Liver (tissue), 9 donors: ENCODE measurements around the gene ZNF691. TPM values are rescaled to one million over a fixed set of nuclear protein-coding genes. Genes with fewer than 3 reads are reported as not detected.

Experiments
- DNase-seq: peaks from one replicate; pipeline ENCODE4 v3.0.0-alpha.2; 2017; ENCODE audit warnings: low spot score
- H3K27ac ChIP-seq, 2 donors: one replicate each; pipeline ENCODE4 v1.7.0; 2013; ENCODE audit warnings: inconsistent platforms in 2 of 2, low read length in 2 of 2, control low read depth in 1 of 2, low read depth in 1 of 2, mild to moderate bottlenecking in 1 of 2
- H3K27me3 ChIP-seq, 4 donors: one replicate each; pipeline versions ENCODE4 v1.6.1 to v1.7.0; 2013; ENCODE audit warnings: low read length in 3 of 4, inconsistent platforms in 1 of 4, mild to moderate bottlenecking in 1 of 4, moderate library complexity in 1 of 4; ENCODE audit not compliant: control insufficient read depth in 4 of 4, insufficient read depth in 4 of 4
- H3K36me3 ChIP-seq, 4 donors: one replicate each; pipeline versions ENCODE4 v1.6.1 to v1.7.0; 2013; ENCODE audit warnings: low read length in 3 of 4, mild to moderate bottlenecking in 3 of 4, low read depth in 1 of 4, moderate library complexity in 1 of 4; ENCODE audit not compliant: control insufficient read depth in 4 of 4, insufficient read depth in 3 of 4
- H3K4me1 ChIP-seq, 4 donors: one replicate each; pipeline versions ENCODE4 v1.6.1 to v1.7.0; 2013; ENCODE audit warnings: low read length in 3 of 4, mild to moderate bottlenecking in 3 of 4, moderate library complexity in 1 of 4; ENCODE audit not compliant: control insufficient read depth in 4 of 4, insufficient read depth in 4 of 4
- H3K4me3 ChIP-seq, 3 donors: one replicate each; pipeline versions ENCODE4 v1.6.1 to v1.7.0; 2013; ENCODE audit warnings: low read length in 3 of 3, control low read depth in 1 of 3, low read depth in 1 of 3, mild to moderate bottlenecking in 1 of 3
- H3K9ac ChIP-seq, 2 donors: one replicate each; pipeline ENCODE4 v1.7.0; 2013; ENCODE audit warnings: low read length in 2 of 2, mild to moderate bottlenecking in 2 of 2, moderate library complexity in 2 of 2, control low read depth in 1 of 2, low read depth in 1 of 2
- H3K9me3 ChIP-seq, 4 donors: one replicate each; pipeline versions ENCODE4 v1.6.1 to v1.7.0; 2013; ENCODE audit warnings: low read length in 3 of 4; ENCODE audit not compliant: control insufficient read depth in 4 of 4
- EGR1 ChIP-seq, 2 donors: IDR thresholded peaks; 2 replicates each; pipeline ENCODE4 v1.6.1; 2016 to 2018; ENCODE audit warnings: antibody characterized with exemption in 2 of 2, low read depth in 2 of 2
- FOXA1 ChIP-seq: IDR thresholded peaks from 2 replicates; pipeline ENCODE4 v1.6.1; 2016; ENCODE audit warnings: antibody characterized with exemption
- GABPA ChIP-seq, 2 donors: IDR thresholded peaks in 1 of 2; conservative IDR thresholded peaks in 1 of 2; 2 replicates each; pipeline ENCODE4 v1.6.1; 2016; ENCODE audit warnings: antibody characterized with exemption in 2 of 2, mild to moderate bottlenecking in 1 of 2, moderate library complexity in 1 of 2
- HNF4A ChIP-seq, 2 donors: conservative IDR thresholded peaks; 2 replicates each; pipeline ENCODE4 v1.6.1; 2016; ENCODE audit warnings: antibody characterized with exemption in 2 of 2, mild to moderate bottlenecking in 2 of 2
- HNF4G ChIP-seq: IDR thresholded peaks from 2 replicates; pipeline ENCODE4 v1.6.1; 2016; ENCODE audit warnings: antibody characterized with exemption
- JUND ChIP-seq, 2 donors: IDR thresholded peaks; 2 replicates each; pipeline ENCODE4 v1.6.1; 2016; ENCODE audit warnings: antibody characterized with exemption in 2 of 2
- NR2F2 ChIP-seq: IDR thresholded peaks from 2 replicates; pipeline ENCODE4 v1.6.1; 2016; ENCODE audit warnings: antibody characterized with exemption
- RXRA ChIP-seq, 2 donors: IDR thresholded peaks; 2 replicates each; pipeline ENCODE4 v1.6.1; 2017 to 2018; ENCODE audit warnings: antibody characterized with exemption in 2 of 2, mild to moderate bottlenecking in 1 of 2
- SP1 ChIP-seq: IDR thresholded peaks from 2 replicates; pipeline ENCODE4 v1.6.1; 2018; ENCODE audit warnings: antibody characterized with exemption, mild to moderate bottlenecking
- TAF1 ChIP-seq: conservative IDR thresholded peaks from 2 replicates; pipeline ENCODE4 v1.6.1; 2016; ENCODE audit warnings: antibody characterized with exemption, mild to moderate bottlenecking
- WGBS: extraction: QIAGEN DNeasy Blood & Tissue Kit; methylation state at CpG from one replicate; pipeline ENCODE4 v1.1.7; 2013; 5-methylcytosine and 5-hydroxymethylcytosine counted together
- polyA plus RNA-seq, 2 donors: library from polyadenylated mRNA; stranded (reverse) in 1 of 2; unstranded in 1 of 2; fragments of 200-250 nt in 1 of 2; fragments of >200 nt in 1 of 2; fragmentation: Nextera tagmentation in 1 of 2; extraction: Ambion mirVana in 1 of 2; gene quantifications; one replicate each; pipeline versions ENCODE4 v1.2.1 to v1.2.3, GENCODE V29; 2013 to 2015
- total RNA-seq, 2 donors: library from RNA; depleted of rRNA; stranded (reverse); fragments of >200 nt; gene quantifications; one replicate each; pipeline ENCODE4 v1.2.3, GENCODE V29; 2014
- TF ChIP-seq, protein P1 (sequence below): IDR thresholded peaks from 2 replicates; pipeline ENCODE4 v1.6.1; 2016; ENCODE audit warnings: antibody characterized with exemption, mild to moderate bottlenecking
- TF ChIP-seq, protein P2 (sequence below): fragments of 150-350 bp; IDR thresholded peaks from 2 replicates; pipeline ENCODE4 v1.5.1; 2017; ENCODE audit warnings: improper control_type of control experiment, low read depth, low read length; ENCODE audit not compliant: missing input control
- TF ChIP-seq, protein P3 (sequence below): IDR thresholded peaks from 2 replicates; pipeline ENCODE4 v1.6.1; 2016; ENCODE audit warnings: antibody characterized with exemption
- donor health status: healthy.
- donor health status: healthy.
- donor health status: healthy.
- donor health status: healthy.
- donor health status: healthy.

The ZNF691 gene
- total and polyA plus RNA-seq, 4 donors = 2.7 to 8.9 (median 5.5) TPM

DNA sequence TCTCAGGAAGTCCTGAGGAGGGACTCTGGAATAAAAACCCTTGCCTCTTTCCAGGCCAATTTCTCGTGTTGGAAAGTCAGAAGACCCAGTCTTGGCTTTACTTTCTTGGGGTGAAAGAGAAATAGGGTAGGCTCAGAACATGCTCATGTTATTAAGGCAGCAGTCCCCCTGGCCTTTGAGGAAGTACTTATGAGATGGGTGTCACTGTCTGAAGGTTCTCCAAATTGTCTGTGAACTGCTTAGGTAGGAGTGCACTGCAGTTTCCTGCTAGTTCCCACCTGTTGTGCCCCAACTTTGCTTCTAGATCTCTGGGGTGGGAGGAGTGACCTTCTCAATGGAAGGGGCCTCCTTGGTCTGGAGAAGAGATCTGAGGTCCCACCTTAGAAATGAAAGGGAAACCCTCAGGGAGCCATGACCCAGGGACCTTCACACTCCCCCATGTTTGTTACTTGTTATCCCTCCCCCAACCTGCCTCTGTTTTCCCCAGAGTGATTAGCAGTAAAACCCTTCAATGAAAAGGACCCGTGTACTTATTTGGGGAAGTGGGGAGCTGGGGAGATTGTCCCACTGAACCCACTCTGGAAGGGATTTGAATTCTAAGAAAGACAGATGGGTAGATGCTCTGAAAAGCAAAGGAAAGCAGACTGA lies 5.7 kb downstream of the ZNF691 start:
- Histone ChIP-seq H3K4me3 (no peak overlapping the region), H3K4me1 (peaks cover 0 to 13% (median 9%) of the 10 kb centered on the region in 4 donors), H3K9me3 (peaks cover 0 to 3% (median 0%) of the 10 kb centered on the region in 4 donors), H3K27me3 (no peaks in the 10 kb centered on the region), H3K36me3 (peaks cover 3 to 18% (median 17%) of the 10 kb centered on the region in 4 donors), H3K27ac (no peak overlapping the region), H3K9ac (no peak overlapping the region)
- WGBS = 94% methylated on average over 2 of the region's 2 CpGs
- TF ChIP-seq, protein P1, sequence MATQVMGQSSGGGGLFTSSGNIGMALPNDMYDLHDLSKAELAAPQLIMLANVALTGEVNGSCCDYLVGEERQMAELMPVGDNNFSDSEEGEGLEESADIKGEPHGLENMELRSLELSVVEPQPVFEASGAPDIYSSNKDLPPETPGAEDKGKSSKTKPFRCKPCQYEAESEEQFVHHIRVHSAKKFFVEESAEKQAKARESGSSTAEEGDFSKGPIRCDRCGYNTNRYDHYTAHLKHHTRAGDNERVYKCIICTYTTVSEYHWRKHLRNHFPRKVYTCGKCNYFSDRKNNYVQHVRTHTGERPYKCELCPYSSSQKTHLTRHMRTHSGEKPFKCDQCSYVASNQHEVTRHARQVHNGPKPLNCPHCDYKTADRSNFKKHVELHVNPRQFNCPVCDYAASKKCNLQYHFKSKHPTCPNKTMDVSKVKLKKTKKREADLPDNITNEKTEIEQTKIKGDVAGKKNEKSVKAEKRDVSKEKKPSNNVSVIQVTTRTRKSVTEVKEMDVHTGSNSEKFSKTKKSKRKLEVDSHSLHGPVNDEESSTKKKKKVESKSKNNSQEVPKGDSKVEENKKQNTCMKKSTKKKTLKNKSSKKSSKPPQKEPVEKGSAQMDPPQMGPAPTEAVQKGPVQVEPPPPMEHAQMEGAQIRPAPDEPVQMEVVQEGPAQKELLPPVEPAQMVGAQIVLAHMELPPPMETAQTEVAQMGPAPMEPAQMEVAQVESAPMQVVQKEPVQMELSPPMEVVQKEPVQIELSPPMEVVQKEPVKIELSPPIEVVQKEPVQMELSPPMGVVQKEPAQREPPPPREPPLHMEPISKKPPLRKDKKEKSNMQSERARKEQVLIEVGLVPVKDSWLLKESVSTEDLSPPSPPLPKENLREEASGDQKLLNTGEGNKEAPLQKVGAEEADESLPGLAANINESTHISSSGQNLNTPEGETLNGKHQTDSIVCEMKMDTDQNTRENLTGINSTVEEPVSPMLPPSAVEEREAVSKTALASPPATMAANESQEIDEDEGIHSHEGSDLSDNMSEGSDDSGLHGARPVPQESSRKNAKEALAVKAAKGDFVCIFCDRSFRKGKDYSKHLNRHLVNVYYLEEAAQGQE = no peak
- TF ChIP-seq GABPA (IDR thresholded peaks at IDR 0.05 in 1 of 2, conservative IDR thresholded peaks at IDR 0.05 in 1 of 2) (no peak), TAF1 (no peak), FOXA1 (no peak), HNF4G (no peak), HNF4A (conservative IDR thresholded peaks at IDR 0.05) (no peak), NR2F2 (no peak)
- no peak for DNase-seq

DNA sequence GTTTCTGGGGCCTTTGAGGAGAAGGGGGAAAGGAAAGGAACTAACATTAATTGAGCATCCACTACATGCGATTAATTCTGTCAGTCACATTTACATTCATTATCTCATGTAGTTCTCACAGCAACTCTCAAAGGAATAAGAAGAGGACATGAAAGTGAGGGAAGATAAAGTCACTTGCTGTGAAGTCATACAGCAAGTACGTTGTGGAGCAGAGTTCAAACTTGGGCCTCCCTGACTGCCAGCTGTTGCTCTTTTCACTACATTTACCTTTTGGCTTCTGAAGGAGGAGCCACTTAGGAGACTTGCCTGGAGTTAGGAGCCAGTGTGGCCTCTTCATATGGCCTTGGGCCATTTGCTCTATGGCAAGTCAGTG lies 6.2 kb downstream of the ZNF691 start:
- no peak for DNase-seq
- 47% methylated on average over 2 of the region's 2 CpGs for WGBS
- peaks cover 0 to 3% (median 0%) of the 10 kb centered on the region in 4 donors for H3K9me3 ChIP-seq
- no peak overlapping the region for H3K9ac ChIP-seq
- no peaks in the 10 kb centered on the region for H3K27me3 ChIP-seq
- H3K4me1 ChIP-seq = peaks cover 0 to 8% (median 4%) of the 10 kb centered on the region in 4 donors
- no peak overlapping the region for H3K4me3 ChIP-seq
- no peak for TF ChIP-seq RXRA (IDR thresholded peaks at IDR 0.05)
- TF ChIP-seq, protein P2, sequence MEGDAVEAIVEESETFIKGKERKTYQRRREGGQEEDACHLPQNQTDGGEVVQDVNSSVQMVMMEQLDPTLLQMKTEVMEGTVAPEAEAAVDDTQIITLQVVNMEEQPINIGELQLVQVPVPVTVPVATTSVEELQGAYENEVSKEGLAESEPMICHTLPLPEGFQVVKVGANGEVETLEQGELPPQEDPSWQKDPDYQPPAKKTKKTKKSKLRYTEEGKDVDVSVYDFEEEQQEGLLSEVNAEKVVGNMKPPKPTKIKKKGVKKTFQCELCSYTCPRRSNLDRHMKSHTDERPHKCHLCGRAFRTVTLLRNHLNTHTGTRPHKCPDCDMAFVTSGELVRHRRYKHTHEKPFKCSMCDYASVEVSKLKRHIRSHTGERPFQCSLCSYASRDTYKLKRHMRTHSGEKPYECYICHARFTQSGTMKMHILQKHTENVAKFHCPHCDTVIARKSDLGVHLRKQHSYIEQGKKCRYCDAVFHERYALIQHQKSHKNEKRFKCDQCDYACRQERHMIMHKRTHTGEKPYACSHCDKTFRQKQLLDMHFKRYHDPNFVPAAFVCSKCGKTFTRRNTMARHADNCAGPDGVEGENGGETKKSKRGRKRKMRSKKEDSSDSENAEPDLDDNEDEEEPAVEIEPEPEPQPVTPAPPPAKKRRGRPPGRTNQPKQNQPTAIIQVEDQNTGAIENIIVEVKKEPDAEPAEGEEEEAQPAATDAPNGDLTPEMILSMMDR = no peak
- no peak for TF ChIP-seq HNF4G
- no peak for TF ChIP-seq GABPA (IDR thresholded peaks at IDR 0.05 in 1 of 2, conservative IDR thresholded peaks at IDR 0.05 in 1 of 2)
- TF ChIP-seq EGR1 (IDR thresholded peaks at IDR 0.05; ENCODE audit: low read depth in 2 of 2) = no peak
- TF ChIP-seq SP1 = no peak
- TF ChIP-seq FOXA1 = no peak
- TF ChIP-seq JUND (IDR thresholded peaks at IDR 0.05) = no peak
- TF ChIP-seq, protein P1 = no peak
- TF ChIP-seq, protein P3, sequence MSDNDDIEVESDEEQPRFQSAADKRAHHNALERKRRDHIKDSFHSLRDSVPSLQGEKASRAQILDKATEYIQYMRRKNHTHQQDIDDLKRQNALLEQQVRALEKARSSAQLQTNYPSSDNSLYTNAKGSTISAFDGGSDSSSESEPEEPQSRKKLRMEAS = no peak
- H3K36me3 ChIP-seq = peaks cover 3 to 18% (median 17%) of the 10 kb centered on the region in 4 donors
- no peak overlapping the region for H3K27ac ChIP-seq
